GM12874 (cell line): Measurements from ENCODE around the gene FFAR2.

Source experiments
- TF ChIP-seq, protein P1 (sequence below): IDR thresholded peaks from 2 replicates; pipeline ENCODE4 v1.5.1; 2011; ENCODE audit warnings: low read depth, mild to moderate bottlenecking, control low read depth, low read length, moderate library complexity; ENCODE audit not compliant: insufficient read depth

FFAR2 gene

GRCh38 chr19:35417278-35417677, 30.8 kb upstream of the FFAR2 start:
- TF ChIP-seq, protein P1, sequence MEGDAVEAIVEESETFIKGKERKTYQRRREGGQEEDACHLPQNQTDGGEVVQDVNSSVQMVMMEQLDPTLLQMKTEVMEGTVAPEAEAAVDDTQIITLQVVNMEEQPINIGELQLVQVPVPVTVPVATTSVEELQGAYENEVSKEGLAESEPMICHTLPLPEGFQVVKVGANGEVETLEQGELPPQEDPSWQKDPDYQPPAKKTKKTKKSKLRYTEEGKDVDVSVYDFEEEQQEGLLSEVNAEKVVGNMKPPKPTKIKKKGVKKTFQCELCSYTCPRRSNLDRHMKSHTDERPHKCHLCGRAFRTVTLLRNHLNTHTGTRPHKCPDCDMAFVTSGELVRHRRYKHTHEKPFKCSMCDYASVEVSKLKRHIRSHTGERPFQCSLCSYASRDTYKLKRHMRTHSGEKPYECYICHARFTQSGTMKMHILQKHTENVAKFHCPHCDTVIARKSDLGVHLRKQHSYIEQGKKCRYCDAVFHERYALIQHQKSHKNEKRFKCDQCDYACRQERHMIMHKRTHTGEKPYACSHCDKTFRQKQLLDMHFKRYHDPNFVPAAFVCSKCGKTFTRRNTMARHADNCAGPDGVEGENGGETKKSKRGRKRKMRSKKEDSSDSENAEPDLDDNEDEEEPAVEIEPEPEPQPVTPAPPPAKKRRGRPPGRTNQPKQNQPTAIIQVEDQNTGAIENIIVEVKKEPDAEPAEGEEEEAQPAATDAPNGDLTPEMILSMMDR = no peak

- TF ChIP-seq, protein P1 = no peak
Observed at GRCh38 chr19:35417713-35418534, 30.1 kb upstream of the FFAR2 start.

DNA sequence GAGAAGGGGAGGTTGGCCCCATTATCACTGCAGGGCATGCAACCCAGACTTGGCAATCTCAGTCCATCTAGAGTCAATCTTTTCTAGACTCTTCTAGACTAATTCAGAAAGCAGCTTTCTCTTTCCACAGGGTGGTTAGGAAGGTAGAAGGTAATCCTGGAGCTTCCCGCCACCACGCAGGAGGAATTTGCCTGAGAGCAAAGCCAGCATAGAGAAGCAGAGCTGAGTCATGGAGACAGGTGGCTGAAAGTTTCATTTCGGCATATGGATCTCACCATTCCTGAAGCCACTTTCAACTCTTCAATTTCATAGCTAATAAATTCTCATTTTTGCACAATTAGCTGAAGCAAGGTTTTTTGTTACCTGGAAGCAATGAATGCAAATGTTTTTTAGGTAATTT, 29.0 kb upstream of the FFAR2 start:
- TF ChIP-seq, protein P1 = no peak

DNA sequence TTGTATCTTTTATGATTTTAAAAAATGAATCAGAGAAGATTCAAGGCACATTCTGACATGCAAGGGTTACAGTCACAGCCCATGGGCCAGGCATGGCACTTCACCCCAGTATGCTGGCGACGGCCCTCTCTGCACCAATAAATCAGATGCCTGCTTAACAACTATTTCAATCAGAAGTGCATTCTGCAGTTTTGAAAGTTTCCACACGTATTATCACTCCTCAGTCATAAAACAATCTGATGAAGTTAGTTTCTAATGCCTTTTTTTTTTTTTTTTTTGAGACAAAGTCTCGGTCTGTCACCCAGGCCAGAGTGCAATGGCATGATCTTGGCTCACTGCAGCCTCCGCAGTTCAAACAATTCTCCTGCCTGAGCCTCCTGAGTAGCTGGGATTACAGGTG, 28.3 kb upstream of the FFAR2 start:
- TF ChIP-seq, protein P1 = no peak

GRCh38 chr19:35421362-35421761, 26.7 kb upstream of the FFAR2 start:
- TF ChIP-seq, protein P1 = no peak

- TF ChIP-seq, protein P1 = no peak
Observed at GRCh38 chr19:35425682-35426081, 22.4 kb upstream of the FFAR2 start.

DNA sequence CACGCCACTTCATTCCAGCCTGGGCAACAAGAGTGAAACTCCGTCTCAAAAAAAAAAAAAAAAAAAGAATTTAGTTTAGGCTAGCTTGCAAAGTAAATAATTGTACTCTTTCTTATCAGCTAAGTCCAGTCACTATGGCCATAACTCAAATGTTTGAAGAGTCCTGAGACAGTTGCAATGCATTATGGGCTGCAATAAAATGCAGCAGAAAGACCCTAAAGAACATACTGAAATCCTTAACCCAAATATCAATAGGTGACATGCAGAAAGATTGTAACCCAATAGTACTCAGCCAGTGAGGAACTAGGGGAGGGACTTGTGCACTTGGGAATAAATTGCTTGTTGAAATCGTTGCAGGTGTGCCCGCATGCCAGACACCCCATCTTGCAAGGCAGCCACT, 20.9 kb upstream of the FFAR2 start:
- TF ChIP-seq, protein P1 = no peak
